ENCODE data around the gene PLCL1.

DNA sequence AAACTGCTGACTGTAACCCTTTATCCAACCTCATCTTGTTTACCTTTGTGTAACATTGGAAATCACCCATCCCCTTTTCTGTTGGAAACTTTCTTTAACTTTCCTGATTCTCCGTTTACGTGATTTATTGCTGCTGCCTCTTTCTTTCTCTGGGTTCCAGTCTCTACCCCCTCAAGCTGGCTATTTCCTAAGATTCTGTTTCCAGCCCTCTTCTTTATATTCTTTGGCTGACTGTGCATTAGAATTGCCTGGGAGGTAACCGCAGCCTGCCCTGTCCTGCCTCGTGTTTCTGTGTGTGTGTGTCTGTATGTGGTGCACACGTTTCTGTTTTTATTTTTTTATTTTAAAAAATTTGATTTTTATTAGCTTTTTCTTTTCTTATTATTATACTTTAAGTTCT, 229.2 kb downstream of the PLCL1 start:
- TF ChIP-seq, protein P1, sequence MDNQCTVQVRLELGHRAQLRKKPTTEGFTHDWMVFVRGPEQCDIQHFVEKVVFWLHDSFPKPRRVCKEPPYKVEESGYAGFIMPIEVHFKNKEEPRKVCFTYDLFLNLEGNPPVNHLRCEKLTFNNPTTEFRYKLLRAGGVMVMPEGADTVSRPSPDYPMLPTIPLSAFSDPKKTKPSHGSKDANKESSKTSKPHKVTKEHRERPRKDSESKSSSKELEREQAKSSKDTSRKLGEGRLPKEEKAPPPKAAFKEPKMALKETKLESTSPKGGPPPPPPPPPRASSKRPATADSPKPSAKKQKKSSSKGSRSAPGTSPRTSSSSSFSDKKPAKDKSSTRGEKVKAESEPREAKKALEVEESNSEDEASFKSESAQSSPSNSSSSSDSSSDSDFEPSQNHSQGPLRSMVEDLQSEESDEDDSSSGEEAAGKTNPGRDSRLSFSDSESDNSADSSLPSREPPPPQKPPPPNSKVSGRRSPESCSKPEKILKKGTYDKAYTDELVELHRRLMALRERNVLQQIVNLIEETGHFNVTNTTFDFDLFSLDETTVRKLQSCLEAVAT (IDR thresholded peaks at IDR 0.05): no peak
- TF ChIP-seq ATF7 (IDR thresholded peaks at IDR 0.05; ENCODE audit: low read depth) (no peak), CBFB (IDR thresholded peaks at IDR 0.05; ENCODE audit: low read depth) (no peak), SPI1 (IDR thresholded peaks at IDR 0.05; ENCODE audit: borderline replicate concordance, insufficient read depth, low read depth, low read length) (no peak), POLR2A (IDR thresholded peaks at IDR 0.05; ENCODE audit: low read depth, low read length) (no peak), CTCF (IDR thresholded peaks at IDR 0.05 in 2 of 3, conservative IDR thresholded peaks at IDR 0.05 in 1 of 3; ENCODE audit: control insufficient read depth in 2 of 3, extremely low read depth in 1 of 3, insufficient read depth in 1 of 3, low read depth in 3 of 3, low read length in 3 of 3) (no peak)
